Tibial nerve (tissue), 3 donors: ENCODE measurements around the gene IL1RAPL2.

Experiments used
- POLR2A ChIP-seq, 2 donors: fragments of 450-650 bp; IDR thresholded peaks; one replicate each; pipeline ENCODE4 v1.6.1; 2017; ENCODE audit warnings: antibody characterized with exemption in 2 of 2, mild to moderate bottlenecking in 2 of 2, moderate library complexity in 2 of 2
- TF ChIP-seq, protein P1 (sequence below), 5 experiments: fragments of 200-600 bp in 3 of 5; fragments of 450-650 bp in 2 of 5; sonication (generic) in 3 of 5; IDR thresholded peaks; one replicate each; pipeline ENCODE4 v1.5.1; 2016 to 2019; ENCODE audit warnings: antibody characterized with exemption in 5 of 5, mild to moderate bottlenecking in 3 of 5, moderate library complexity in 2 of 5

GRCh38 chrX:105168577-105168976 lies 602.6 kb downstream of the IL1RAPL2 start:
- TF ChIP-seq, protein P1, sequence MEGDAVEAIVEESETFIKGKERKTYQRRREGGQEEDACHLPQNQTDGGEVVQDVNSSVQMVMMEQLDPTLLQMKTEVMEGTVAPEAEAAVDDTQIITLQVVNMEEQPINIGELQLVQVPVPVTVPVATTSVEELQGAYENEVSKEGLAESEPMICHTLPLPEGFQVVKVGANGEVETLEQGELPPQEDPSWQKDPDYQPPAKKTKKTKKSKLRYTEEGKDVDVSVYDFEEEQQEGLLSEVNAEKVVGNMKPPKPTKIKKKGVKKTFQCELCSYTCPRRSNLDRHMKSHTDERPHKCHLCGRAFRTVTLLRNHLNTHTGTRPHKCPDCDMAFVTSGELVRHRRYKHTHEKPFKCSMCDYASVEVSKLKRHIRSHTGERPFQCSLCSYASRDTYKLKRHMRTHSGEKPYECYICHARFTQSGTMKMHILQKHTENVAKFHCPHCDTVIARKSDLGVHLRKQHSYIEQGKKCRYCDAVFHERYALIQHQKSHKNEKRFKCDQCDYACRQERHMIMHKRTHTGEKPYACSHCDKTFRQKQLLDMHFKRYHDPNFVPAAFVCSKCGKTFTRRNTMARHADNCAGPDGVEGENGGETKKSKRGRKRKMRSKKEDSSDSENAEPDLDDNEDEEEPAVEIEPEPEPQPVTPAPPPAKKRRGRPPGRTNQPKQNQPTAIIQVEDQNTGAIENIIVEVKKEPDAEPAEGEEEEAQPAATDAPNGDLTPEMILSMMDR (IDR thresholded peaks at IDR 0.05), result no peak
- no peak for TF ChIP-seq POLR2A (IDR thresholded peaks at IDR 0.05)
